Hepatocyte (in vitro differentiated cells): ENCODE measurements around the gene CEACAM16. TPM values are rescaled to one million over a fixed set of nuclear protein-coding genes. Genes with fewer than 3 reads are reported as not detected.

Source experiments
- DNase-seq: peaks from one replicate; pipeline ENCODE4 v3.0.0-alpha.2; 2016; ENCODE audit warnings: low spot score
- H2AFZ ChIP-seq: fragments of 200-600 bp; sonication (generic); 2 replicates; pipeline ENCODE4 v1.6.0; 2016; ENCODE audit warnings: antibody characterized with exemption, mild to moderate bottlenecking
- H3K27ac ChIP-seq: fragments of 200-600 bp; sonication (generic); 2 replicates; pipeline ENCODE4 v1.5.1; 2016; ENCODE audit warnings: mild to moderate bottlenecking
- H3K27me3 ChIP-seq: fragments of 200-600 bp; sonication (generic); 2 replicates; pipeline ENCODE4 v1.6.1; 2016
- H3K36me3 ChIP-seq: fragments of 200-600 bp; sonication (generic); replicated peaks from 2 replicates; pipeline ENCODE4 v1.5.1; 2016; ENCODE audit warnings: low read depth; ENCODE audit not compliant: insufficient read depth
- H3K4me1 ChIP-seq: fragments of 200-600 bp; sonication (generic); 2 replicates; pipeline ENCODE4 v1.5.1; 2016; ENCODE audit warnings: mild to moderate bottlenecking, moderate library complexity; ENCODE audit not compliant: insufficient read depth
- H3K4me2 ChIP-seq: fragments of 200-600 bp; sonication (generic); 2 replicates; pipeline ENCODE4 v1.6.0; 2016
- H3K4me3 ChIP-seq: fragments of 200-600 bp; sonication (generic); 2 replicates; pipeline ENCODE4 v1.5.1; 2016; ENCODE audit warnings: mild to moderate bottlenecking
- H3K79me2 ChIP-seq: fragments of 200-600 bp; sonication (generic); 2 replicates; pipeline ENCODE4 v1.6.0; 2017; ENCODE audit warnings: mild to moderate bottlenecking
- H3K9me2 ChIP-seq: fragments of 200-600 bp; sonication (generic); replicated peaks from 2 replicates; pipeline ENCODE4 v1.6.0; 2017; ENCODE audit warnings: mild to moderate bottlenecking; ENCODE audit not compliant: insufficient read depth
- H3K9me3 ChIP-seq: fragments of 200-600 bp; sonication (generic); 2 replicates; pipeline ENCODE4 v1.5.1; 2016; ENCODE audit warnings: low read depth, mild to moderate bottlenecking
- H4K20me1 ChIP-seq: fragments of 200-600 bp; sonication (generic); 2 replicates; pipeline ENCODE4 v1.6.0; 2016; ENCODE audit warnings: mild to moderate bottlenecking; ENCODE audit not compliant: insufficient read depth, poor library complexity, severe bottlenecking
- CTCF ChIP-seq: fragments of 200-600 bp; sonication (generic); IDR thresholded peaks from 2 replicates; pipeline ENCODE4 v1.5.1; 2016; ENCODE audit warnings: antibody characterized with exemption, mild to moderate bottlenecking; ENCODE audit not compliant: poor library complexity
- EZH2 ChIP-seq: fragments of 200-600 bp; sonication (generic); IDR thresholded peaks from 2 replicates; pipeline ENCODE4 v1.6.1; 2016; ENCODE audit warnings: antibody characterized with exemption, mild to moderate bottlenecking, borderline replicate concordance
- EZH2phosphoT487 ChIP-seq: fragments of 200-600 bp; sonication (generic); IDR thresholded peaks from one replicate; pipeline ENCODE4 v1.6.1; 2018; ENCODE audit warnings: antibody characterized with exemption, mild to moderate bottlenecking, low read depth, moderate library complexity; ENCODE audit not compliant: unreplicated experiment, severe bottlenecking
- WGBS: methylation state at CpG from one replicate; pipeline ENCODE4 v1.1.6; 2016; ENCODE audit warnings: low lambda C conversion rate; ENCODE audit errors: missing lambda C conversion rate; 5-methylcytosine and 5-hydroxymethylcytosine counted together
- polyA plus RNA-seq: library from polyadenylated mRNA; unstranded; fragments of >200 nt; fragmentation: Nextera tagmentation; extraction: Ambion mirVana; gene quantifications from 2 replicates; pipeline ENCODE4 v1.2.1, GENCODE V29; 2016
- total RNA-seq: library from RNA; depleted of rRNA; stranded (reverse); fragments of >200 nt; gene quantifications from 2 replicates; pipeline ENCODE4 v1.2.3, GENCODE V29; 2014

CEACAM16 gene
- total and polyA plus RNA-seq, 2 experiments from 2014 or later, result 0.73 TPM; not detected in 1

- Histone ChIP-seq H3K9me3 (no peaks in the 10 kb centered on the region), H3K79me2 (no peaks in the 10 kb centered on the region), H3K27me3 (no peaks in the 10 kb centered on the region), H2AFZ (no peak overlapping the region), H3K4me3 (no peak overlapping the region), H3K9me2 (no peaks in the 10 kb centered on the region), H3K4me1 (peaks cover 38% of the 10 kb centered on the region), H4K20me1 (no peaks in the 10 kb centered on the region), H3K4me2 (no peak overlapping the region), H3K36me3 (no peaks in the 10 kb centered on the region), H3K27ac (no peak overlapping the region)
- DNase-seq, result peak; percentile 69
- TF ChIP-seq EZH2, result no peak
- TF ChIP-seq CTCF, result no peak
- TF ChIP-seq EZH2phosphoT487, result no peak
- WGBS, result 76% methylated on average over 11 of the region's 11 CpGs
Measured at GRCh38 chr19:44738603-44739558, 39.9 kb downstream of the CEACAM16 start.

- Histone ChIP-seq H3K27ac (peak overlapping the region; percentile 92), H2AFZ (no peak overlapping the region), H3K27me3 (no peaks in the 10 kb centered on the region), H3K4me2 (no peak overlapping the region), H3K9me3 (no peaks in the 10 kb centered on the region), H4K20me1 (no peaks in the 10 kb centered on the region), H3K4me1 (peaks cover 47% of the 10 kb centered on the region), H3K36me3 (no peaks in the 10 kb centered on the region), H3K9me2 (no peaks in the 10 kb centered on the region), H3K79me2 (no peaks in the 10 kb centered on the region), H3K4me3 (no peak overlapping the region)
- no peak for DNase-seq
- TF ChIP-seq EZH2 (no peak), EZH2phosphoT487 (no peak), CTCF (no peak)
- WGBS, result 50% methylated on average over 3 of the region's 3 CpGs
Measured at GRCh38 chr19:44740351-44740824, 41.4 kb downstream of the CEACAM16 start.

- peak overlapping the region; percentile 92 for H3K27ac ChIP-seq
- 80% methylated on average over 6 of the region's 6 CpGs for WGBS
- H3K9me2 ChIP-seq, result no peaks in the 10 kb centered on the region
- H2AFZ ChIP-seq, result no peak overlapping the region
- no peaks in the 10 kb centered on the region for H4K20me1 ChIP-seq
- H3K36me3 ChIP-seq, result no peaks in the 10 kb centered on the region
- peak overlapping the region; percentile 14 for H3K4me2 ChIP-seq
- no peaks in the 10 kb centered on the region for H3K27me3 ChIP-seq
- TF ChIP-seq EZH2phosphoT487 (no peak), EZH2 (no peak), CTCF (no peak)
- H3K4me3 ChIP-seq, result no peak overlapping the region
- H3K4me1 ChIP-seq, result peaks cover 50% of the 10 kb centered on the region
- no peaks in the 10 kb centered on the region for H3K9me3 ChIP-seq
- no peaks in the 10 kb centered on the region for H3K79me2 ChIP-seq
- DNase-seq, result no peak
Measured at GRCh38 chr19:44741258-44741731, 42.3 kb downstream of the CEACAM16 start.
